HL-60/S4 treated with retinoic acid at 250 ng/mL for 4 days and 3 days (cell line): Measurements from ENCODE around the gene KRT80.

Experiments used
- in situ Hi-C: fragments of 300-500 bp; cut with MboI; formaldehyde crosslinking; loops from 2 replicates; pipeline ENCODE4 v1.7.0; 2022; ENCODE audit warnings: low sequenced_read_pairs

KRT80 gene

GRCh38 chr12:52156757-52157565, 34.9 kb downstream of the KRT80 start:
- in situ Hi-C loops: no loop called here

- in situ Hi-C loops: no loop called here
Measured at GRCh38 chr12:52156311-52156710, 35.5 kb downstream of the KRT80 start.

GRCh38 chr12:52155048-52155868, 36.6 kb downstream of the KRT80 start:
- in situ Hi-C loops: no loop called here

GRCh38 chr12:52152905-52153317, 38.9 kb downstream of the KRT80 start:
- in situ Hi-C loops: no loop called here

- in situ Hi-C loops: no loop called here
Measured at GRCh38 chr12:52151837-52152783, 39.7 kb downstream of the KRT80 start.

- in situ Hi-C loops: no loop called here
Measured at GRCh38 chr12:52151153-52151836, 40.5 kb downstream of the KRT80 start.

GRCh38 chr12:52149651-52150241, 42.1 kb downstream of the KRT80 start:
- in situ Hi-C loops: no loop called here

- in situ Hi-C loops: no loop called here
Measured at GRCh38 chr12:52149182-52149641, 42.6 kb downstream of the KRT80 start.

GRCh38 chr12:52148464-52149181, 43.2 kb downstream of the KRT80 start:
- in situ Hi-C loops: no loop called here

- in situ Hi-C loops: no loop called here
Measured at GRCh38 chr12:52147964-52148463, 43.8 kb downstream of the KRT80 start.

- in situ Hi-C loops: no loop called here
Measured at GRCh38 chr12:52147367-52147963, 44.3 kb downstream of the KRT80 start.

GRCh38 chr12:52146822-52147366, 44.9 kb downstream of the KRT80 start:
- in situ Hi-C loops: no loop called here

GRCh38 chr12:52146089-52146821, 45.6 kb downstream of the KRT80 start:
- in situ Hi-C loops: no loop called here

- in situ Hi-C loops: no loop called here
Measured at GRCh38 chr12:52145228-52146088, 46.4 kb downstream of the KRT80 start.

- in situ Hi-C loops: no loop called here
Measured at GRCh38 chr12:52144512-52145227, 47.1 kb downstream of the KRT80 start.

- in situ Hi-C loops: no loop called here
Measured at GRCh38 chr12:52142431-52142830, 49.4 kb downstream of the KRT80 start.
